Measurements from ENCODE around the gene TTF1.

DNA sequence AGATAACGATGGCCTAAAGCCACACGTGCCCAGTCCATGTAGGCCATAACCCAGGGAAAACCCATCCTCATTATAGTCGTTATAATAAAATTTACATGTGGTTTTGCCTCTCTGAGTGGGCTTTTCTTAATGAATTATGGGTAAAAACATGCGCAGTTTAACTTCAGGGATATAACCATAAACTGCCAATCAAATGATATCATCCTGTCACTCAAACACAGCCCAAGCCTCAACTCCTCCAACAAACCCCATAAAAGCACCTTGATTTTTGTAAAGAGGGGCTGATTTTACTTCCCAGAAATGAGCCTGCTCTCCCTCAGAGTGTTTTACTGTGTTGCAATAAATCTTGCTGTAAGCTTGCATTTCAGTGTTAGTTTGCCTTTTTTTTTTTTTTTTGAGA, 36.0 kb downstream of the TTF1 start:
- TF ChIP-seq CHD1 (IDR thresholded peaks at IDR 0.05; ENCODE audit: low read depth, low read length) (no peak), EP300 (IDR thresholded peaks at IDR 0.05; ENCODE audit: borderline replicate concordance in 1 of 2, control insufficient read depth in 1 of 2, low read depth in 2 of 2, low read length in 2 of 2) (no peak), PKNOX1 (IDR thresholded peaks at IDR 0.05) (peak; percentile 65), ZNF274 (IDR thresholded peaks at IDR 0.05; ENCODE audit: insufficient read depth, insufficient read length) (no peak), SIX5 (IDR thresholded peaks at IDR 0.05; ENCODE audit: low read depth, low read length, severe bottlenecking) (no peak), ZZZ3 (IDR thresholded peaks at IDR 0.05; ENCODE audit: control insufficient read depth, insufficient read length, low read depth) (no peak), POLR2AphosphoS5 (IDR thresholded peaks at IDR 0.05; ENCODE audit: low read length) (no peak), FOXK2 (IDR thresholded peaks at IDR 0.05) (no peak)

Data from GM12878 (cell line).